ENCODE results near the gene MINAR1.

- TF ChIP-seq CTCF (IDR thresholded peaks at IDR 0.05) (no peak), POLR2A (IDR thresholded peaks at IDR 0.05) (no peak), EP300 (IDR thresholded peaks at IDR 0.05) (no peak)
Measured at GRCh38 chr15:79427781-79428598, 4.1 kb upstream of the MINAR1 start.

All from ovary (tissue), 3 donors.